Caco-2 (cell line): ENCODE measurements around the gene IZUMO4. TPM values are rescaled to one million over a fixed set of nuclear protein-coding genes. Genes with fewer than 3 reads are reported as not detected.

Experiments
- BruUV-seq: library from RNA; stranded (reverse); fragments of 400-500 nt; replicated peaks from 2 replicates; lab custom pipeline; 2021; lab: Mats Ljungman, UMichigan
- CTCF ChIA-PET: fragments of 300-600 bp; sonication (Branson Sonifier 250); formaldehyde crosslinking; loops from one replicate; lab custom pipeline; 2022; ENCODE audit warnings: antibody characterized with exemption; lab: Charles Lee
- POLR2A ChIA-PET: fragments of 300-600 bp; sonication (Branson Sonifier 250); formaldehyde crosslinking; loops from one replicate; lab custom pipeline; 2022; ENCODE audit warnings: antibody characterized with exemption; lab: Charles Lee
- DNase-seq, 2 experiments: peaks; one replicate each; pipeline versions ENCODE4 v3.0.0 to v3.0.0-alpha.2; 2020 to 2022
- H3K27me3 ChIP-seq: replicated peaks from 2 replicates; pipeline ENCODE4 v1.6.0; 2011; ENCODE audit warnings: low read length; ENCODE audit not compliant: control insufficient read depth, insufficient read depth
- H3K36me3 ChIP-seq: 2 replicates; pipeline ENCODE4 v1.5.1; 2011; ENCODE audit warnings: low read length; ENCODE audit not compliant: control insufficient read depth, insufficient read depth
- H3K4me1 ChIP-seq: fragments of 250-450 bp; sonication (Bioruptor Pico); 2 replicates; pipeline ENCODE4 v1.5.1; 2020; ENCODE audit warnings: mild to moderate bottlenecking
- H3K4me3 ChIP-seq: 2 replicates; pipeline ENCODE4 v1.5.1; 2011; ENCODE audit warnings: low read depth, mild to moderate bottlenecking, control low read depth, low read length
- H3K9me3 ChIP-seq: fragments of 250-450 bp; sonication (Bioruptor Pico); 2 replicates; pipeline ENCODE4 v1.5.1; 2020; ENCODE audit warnings: mild to moderate bottlenecking, moderate library complexity
- H3K27ac Mint-ChIP-seq: one replicate; pipeline ENCODE4 v1.8.0; 2022; ENCODE audit warnings: mixed read lengths; ENCODE audit not compliant: unreplicated experiment
- H3K27me3 Mint-ChIP-seq: one replicate; pipeline ENCODE4 v1.8.0; 2022; ENCODE audit warnings: mixed read lengths; ENCODE audit not compliant: insufficient read depth, unreplicated experiment
- H3K36me3 Mint-ChIP-seq: one replicate; pipeline ENCODE4 v1.8.0; 2022; ENCODE audit warnings: mild to moderate bottlenecking, mixed read lengths; ENCODE audit not compliant: insufficient read depth, unreplicated experiment
- H3K4me1 Mint-ChIP-seq: one replicate; pipeline ENCODE4 v1.8.0; 2022; ENCODE audit warnings: low read depth, mixed read lengths; ENCODE audit not compliant: unreplicated experiment
- H3K4me3 Mint-ChIP-seq: one replicate; pipeline ENCODE4 v1.8.0; 2022; ENCODE audit warnings: mild to moderate bottlenecking, moderate library complexity, mixed read lengths; ENCODE audit not compliant: unreplicated experiment
- H3K9me3 Mint-ChIP-seq: one replicate; pipeline ENCODE4 v1.8.0; 2022; ENCODE audit warnings: mixed read lengths; ENCODE audit not compliant: unreplicated experiment
- intact Hi-C: fragments of 100-400 bp; cut with micrococcal nuclease; formaldehyde crosslinking; loops from one replicate; pipeline ENCODE4 v1.10.0; 2022; ENCODE audit not compliant: unreplicated experiment
- total RNA-seq: library from RNA; stranded (reverse); gene quantifications from 2 replicates; pipeline ENCODE4 v1.2.3, GENCODE V29; 2022
- TF ChIP-seq, protein P1 (sequence below), 2 experiments: fragments of 200-600 bp in 1 of 2; IDR thresholded peaks; 1 replicate in 1 of 2; 2 replicates in 1 of 2; pipeline versions ENCODE4 v1.5.1 to v1.8.0; 2011 to 2022; ENCODE audit warnings: antibody characterized with exemption in 1 of 2, control low read depth in 1 of 2, inconsistent platforms in 1 of 2, low read depth in 1 of 2, low read length in 1 of 2, mild to moderate bottlenecking in 1 of 2, moderate library complexity in 1 of 2; ENCODE audit not compliant: insufficient read depth in 1 of 2, severe bottlenecking in 1 of 2, unreplicated experiment in 1 of 2

Gene IZUMO4
- total RNA-seq, 1 experiment from 2014 or later, result 1.1 TPM

- TF ChIP-seq, protein P1, sequence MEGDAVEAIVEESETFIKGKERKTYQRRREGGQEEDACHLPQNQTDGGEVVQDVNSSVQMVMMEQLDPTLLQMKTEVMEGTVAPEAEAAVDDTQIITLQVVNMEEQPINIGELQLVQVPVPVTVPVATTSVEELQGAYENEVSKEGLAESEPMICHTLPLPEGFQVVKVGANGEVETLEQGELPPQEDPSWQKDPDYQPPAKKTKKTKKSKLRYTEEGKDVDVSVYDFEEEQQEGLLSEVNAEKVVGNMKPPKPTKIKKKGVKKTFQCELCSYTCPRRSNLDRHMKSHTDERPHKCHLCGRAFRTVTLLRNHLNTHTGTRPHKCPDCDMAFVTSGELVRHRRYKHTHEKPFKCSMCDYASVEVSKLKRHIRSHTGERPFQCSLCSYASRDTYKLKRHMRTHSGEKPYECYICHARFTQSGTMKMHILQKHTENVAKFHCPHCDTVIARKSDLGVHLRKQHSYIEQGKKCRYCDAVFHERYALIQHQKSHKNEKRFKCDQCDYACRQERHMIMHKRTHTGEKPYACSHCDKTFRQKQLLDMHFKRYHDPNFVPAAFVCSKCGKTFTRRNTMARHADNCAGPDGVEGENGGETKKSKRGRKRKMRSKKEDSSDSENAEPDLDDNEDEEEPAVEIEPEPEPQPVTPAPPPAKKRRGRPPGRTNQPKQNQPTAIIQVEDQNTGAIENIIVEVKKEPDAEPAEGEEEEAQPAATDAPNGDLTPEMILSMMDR (IDR thresholded peaks at IDR 0.05; ENCODE audit: insufficient read depth in 1 of 2, low read depth in 1 of 2, low read length in 1 of 2, severe bottlenecking in 1 of 2, unreplicated experiment in 1 of 2), result no peak
- H3K9me3 Mint-ChIP-seq, result no peaks in the 10 kb centered on the region
- Histone ChIP-seq H3K27me3 (no peaks in the 10 kb centered on the region), H3K36me3 (peaks cover 5% of the 10 kb centered on the region), H3K4me1 (no peaks in the 10 kb centered on the region), H3K9me3 (no peaks in the 10 kb centered on the region), H3K4me3 (no peak overlapping the region)
- intact Hi-C loops, result no loop called here
- no peak for DNase-seq
- H3K4me3 Mint-ChIP-seq, result no peak overlapping the region
- H3K36me3 Mint-ChIP-seq, result peaks cover 80% of the 10 kb centered on the region
- CTCF ChIA-PET, result no interaction called here
- no TSS peak for BruUV-seq
- H3K4me1 Mint-ChIP-seq, result no peaks in the 10 kb centered on the region
- POLR2A ChIA-PET, result no interaction called here
- no peak overlapping the region for H3K27ac Mint-ChIP-seq
- no peaks in the 10 kb centered on the region for H3K27me3 Mint-ChIP-seq
Observed at GRCh38 chr19:2136796-2137195, 40.1 kb downstream of the IZUMO4 start.

DNA sequence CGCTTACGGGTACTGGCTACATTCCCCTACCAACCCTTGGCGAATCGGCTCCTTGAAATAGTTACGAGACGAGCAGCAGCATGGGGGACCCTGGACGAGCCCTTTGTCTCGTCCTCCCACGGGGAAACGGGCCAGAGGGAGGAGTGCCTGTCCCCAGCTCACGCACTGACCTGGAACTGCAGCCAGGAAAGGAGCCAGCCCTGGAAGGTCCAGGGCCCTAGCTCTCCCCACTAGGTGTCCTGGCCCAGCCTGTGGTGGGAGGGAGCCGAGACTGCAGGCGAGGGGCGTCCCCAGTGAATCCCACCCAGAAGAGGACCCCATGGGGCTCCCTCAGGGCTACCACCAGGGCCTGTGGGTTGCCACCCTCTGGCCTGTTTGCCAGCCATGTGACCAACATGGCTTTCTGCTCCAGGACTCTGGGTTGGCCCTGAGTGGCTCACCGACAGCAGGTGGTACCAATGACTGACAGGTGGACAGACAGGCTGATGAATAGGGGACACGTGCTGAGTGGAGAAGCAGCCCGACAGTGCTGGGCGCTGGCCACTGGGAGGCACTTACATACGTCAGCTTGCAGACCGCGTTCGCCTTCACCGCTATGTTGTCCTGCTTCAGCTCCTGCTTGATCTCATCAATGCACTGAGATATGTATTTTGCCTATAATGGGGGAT lies 41.5 kb downstream of the IZUMO4 start:
- H3K36me3 ChIP-seq, result peaks cover 1% of the 10 kb centered on the region; the same call in 1 of the 2 replicates
- CTCF ChIA-PET, result no interaction called here
- no peaks in the 10 kb centered on the region for H3K9me3 Mint-ChIP-seq
- POLR2A ChIA-PET, result no interaction called here
- H3K4me1 ChIP-seq, result no peaks in the 10 kb centered on the region
- TF ChIP-seq, protein P1 (IDR thresholded peaks at IDR 0.05; ENCODE audit: insufficient read depth in 1 of 2, low read depth in 1 of 2, low read length in 1 of 2, severe bottlenecking in 1 of 2, unreplicated experiment in 1 of 2), result no peak
- intact Hi-C loops, result no loop called here
- H3K4me3 Mint-ChIP-seq, result no peak overlapping the region
- no peaks in the 10 kb centered on the region for H3K4me1 Mint-ChIP-seq
- no peak overlapping the region for H3K27ac Mint-ChIP-seq
- H3K27me3 Mint-ChIP-seq, result no peaks in the 10 kb centered on the region
- no peaks in the 10 kb centered on the region for H3K27me3 ChIP-seq
- no peak for DNase-seq
- H3K36me3 Mint-ChIP-seq, result peaks cover 71% of the 10 kb centered on the region
- no TSS peak for BruUV-seq
- no peak overlapping the region for H3K4me3 ChIP-seq
- no peaks in the 10 kb centered on the region for H3K9me3 ChIP-seq

GRCh38 chr19:2139385-2140137 lies 42.8 kb downstream of the IZUMO4 start:
- H3K36me3 Mint-ChIP-seq, result peaks cover 68% of the 10 kb centered on the region
- H3K4me1 ChIP-seq, result no peaks in the 10 kb centered on the region
- CTCF ChIA-PET, result no interaction called here

More at GRCh38 chr19:2139385-2140137, 42.8 kb downstream of the IZUMO4 start:
- BruUV-seq, result no TSS peak
- Histone ChIP-seq H3K27me3 (no peaks in the 10 kb centered on the region), H3K9me3 (no peaks in the 10 kb centered on the region), H3K4me3 (no peak overlapping the region), H3K36me3 (peaks cover 1% of the 10 kb centered on the region; the same call in 1 of the 2 replicates)
- POLR2A ChIA-PET, result no interaction called here
- Mint-ChIP-seq H3K4me1 (no peaks in the 10 kb centered on the region), H3K4me3 (no peak overlapping the region), H3K27me3 (no peaks in the 10 kb centered on the region), H3K27ac (no peak overlapping the region), H3K9me3 (no peaks in the 10 kb centered on the region)
- no peak for DNase-seq
- TF ChIP-seq, protein P1 (IDR thresholded peaks at IDR 0.05; ENCODE audit: insufficient read depth in 1 of 2, low read depth in 1 of 2, low read length in 1 of 2, severe bottlenecking in 1 of 2, unreplicated experiment in 1 of 2), result no peak
- intact Hi-C loops, result no loop called here
